ENCODE data around the gene LCE3A. TPM values are rescaled to one million over a fixed set of nuclear protein-coding genes. Genes with fewer than 3 reads are reported as not detected.

The LCE3A gene
- total RNA-seq, 1 experiment from 2014 or later = not detected

GRCh38 chr1:152577168-152577567, 45.7 kb downstream of the LCE3A start:
- peak; percentile 13 for DNase-seq (ENCODE audit: low read depth)

Small RNAs within 50 kb of the gene (small RNA-seq; reads per million reads assigned to genes)
- gene LCE3A = not detected
- gene LCE3B = not detected

Other genes starting within 250 kb of the LCE3A start
- gene CRNN, start 208.8 kb downstream of the LCE3A start, total RNA-seq (2014; rRNA removed; shearing (Covaris generic)) = not detected in 2 replicates
- gene LCE5A, start 112.3 kb downstream of the LCE3A start, total RNA-seq (2014; rRNA removed; shearing (Covaris generic)) = not detected in 2 replicates
- not detected in 2 replicates for gene CRCT1, start 108.6 kb downstream of the LCE3A start, total RNA-seq (2014; rRNA removed; shearing (Covaris generic))
- gene LCE3E, start 56.3 kb downstream of the LCE3A start, total RNA-seq (2014; rRNA removed; shearing (Covaris generic)) = not detected in 2 replicates
- gene LCE3D, start 42.6 kb downstream of the LCE3A start, total RNA-seq (2014; rRNA removed; shearing (Covaris generic)) = not detected in 2 replicates
- not detected in 2 replicates for gene LCE3C, start 22.9 kb downstream of the LCE3A start, total RNA-seq (2014; rRNA removed; shearing (Covaris generic))
- gene LCE3B, start 9.3 kb downstream of the LCE3A start, total RNA-seq (2014; rRNA removed; shearing (Covaris generic)) = not detected in 2 replicates
- gene LCE2D, start 40.3 kb upstream of the LCE3A start, total RNA-seq (2014; rRNA removed; shearing (Covaris generic)) = not detected in 2 replicates
- gene LCE2C, start 52.2 kb upstream of the LCE3A start, total RNA-seq (2014; rRNA removed; shearing (Covaris generic)) = not detected in 2 replicates
- not detected in 2 replicates for gene LCE2B, start 63.0 kb upstream of the LCE3A start, total RNA-seq (2014; rRNA removed; shearing (Covaris generic))
- gene LCE2A, start 75.2 kb upstream of the LCE3A start, total RNA-seq (2014; rRNA removed; shearing (Covaris generic)) = 0.47 and 3.0 TPM in 2 replicates
- not detected in 2 replicates for gene LCE4A, start 85.1 kb upstream of the LCE3A start, total RNA-seq (2014; rRNA removed; shearing (Covaris generic))
- not detected in 2 replicates for gene KPRP, start 134.9 kb upstream of the LCE3A start, total RNA-seq (2014; rRNA removed; shearing (Covaris generic))
- gene LCE1F, start 152.0 kb upstream of the LCE3A start, total RNA-seq (2014; rRNA removed; shearing (Covaris generic)) = not detected in 2 replicates
- 0.43 TPM in 1 of 2 replicates, not detected in the other for gene LCE1E, start 163.2 kb upstream of the LCE3A start, total RNA-seq (2014; rRNA removed; shearing (Covaris generic))
- gene LCE1D, start 173.6 kb upstream of the LCE3A start, total RNA-seq (2014; rRNA removed; shearing (Covaris generic)) = not detected in 2 replicates
- gene LCE1C, start 183.5 kb upstream of the LCE3A start, total RNA-seq (2014; rRNA removed; shearing (Covaris generic)) = not detected in 2 replicates
- gene LCE1B, start 188.9 kb upstream of the LCE3A start, total RNA-seq (2014; rRNA removed; shearing (Covaris generic)) = not detected in 2 replicates
- not detected in 2 replicates for gene LCE1A, start 204.4 kb upstream of the LCE3A start, total RNA-seq (2014; rRNA removed; shearing (Covaris generic))
- not detected in 2 replicates for gene LCE6A, start 219.8 kb upstream of the LCE3A start, total RNA-seq (2014; rRNA removed; shearing (Covaris generic))
- not detected in 2 replicates for gene LCE7A, start 236.9 kb upstream of the LCE3A start, total RNA-seq (2014; rRNA removed; shearing (Covaris generic))